AG04449 (cell line): ENCODE data around the gene PDZD2.

Experiments used
- CTCF ChIA-PET: fragments of 350-600 bp; formaldehyde crosslinking; extraction: SDS; loops from one replicate; lab custom pipeline; 2021; ENCODE audit warnings: antibody characterized with exemption; lab: Yijun Ruan, JAX
- POLR2A ChIA-PET: fragments of 400-600, 350-600 bp; formaldehyde crosslinking; extraction: SDS; loops from one replicate; lab custom pipeline; 2020; ENCODE audit warnings: antibody characterized with exemption, inconsistent platforms; lab: Yijun Ruan, JAX
- DNase-seq: peaks from one replicate; pipeline ENCODE4 v3.0.0-alpha.2; 2010; ENCODE audit warnings: low read depth, low spot score
- H3K4me3 ChIP-seq: 2 replicates; pipeline ENCODE4 v1.5.1; 2011; ENCODE audit warnings: low read depth, mild to moderate bottlenecking, control low read depth, low read length
- CTCF ChIP-seq: IDR thresholded peaks from one replicate; pipeline ENCODE4 v1.5.1; 2011; ENCODE audit warnings: mild to moderate bottlenecking, moderate library complexity, low read length, control low read depth, inconsistent platforms; ENCODE audit not compliant: insufficient read depth; ENCODE audit errors: missing control alignments

The PDZD2 gene

GRCh38 chr5:32023816-32024215 is 384.9 kb downstream of the PDZD2 start:
- DNase-seq, result no peak
- CTCF ChIA-PET, result no interaction called here
- no peak for TF ChIP-seq CTCF
- POLR2A ChIA-PET, result no interaction called here
- no peak overlapping the region for H3K4me3 ChIP-seq

- no peak for TF ChIP-seq CTCF
- H3K4me3 ChIP-seq, result no peak overlapping the region
- DNase-seq, result no peak
- CTCF ChIA-PET, result no interaction called here
- POLR2A ChIA-PET, result no interaction called here
Measured at GRCh38 chr5:32024751-32025150, 385.8 kb downstream of the PDZD2 start.

GRCh38 chr5:32027093-32027716 is 388.3 kb downstream of the PDZD2 start:
- DNase-seq, result no peak
- H3K4me3 ChIP-seq, result peak overlapping the region; percentile 20
- CTCF ChIA-PET, result interaction anchor here (1.1 to 1.8 kb wide), 4 partner anchors 11 to 218 kb away, joined by 3 to 8 read pairs (median 5); no protein-coding TSS in a partner anchor
- no peak for TF ChIP-seq CTCF
- POLR2A ChIA-PET, result interaction anchor here (1.2 kb wide), 1 partner anchor 39 kb away, joined by 5 read pairs; no protein-coding TSS in a partner anchor

- peak; percentile 77 for DNase-seq
- POLR2A ChIA-PET, result interaction anchor here (1.2 kb wide), 1 partner anchor 40 kb away, joined by 5 read pairs; no protein-coding TSS in a partner anchor
- no peak for TF ChIP-seq CTCF
- peak overlapping the region; percentile 20 for H3K4me3 ChIP-seq
- CTCF ChIA-PET, result interaction anchor here (1.1 to 1.8 kb wide), 4 partner anchors 11 to 219 kb away, joined by 3 to 8 read pairs (median 5); no protein-coding TSS in a partner anchor
Measured at GRCh38 chr5:32027717-32028458, 389.0 kb downstream of the PDZD2 start.

- ChIA-PET POLR2A (no interaction called here), CTCF (interaction anchor here (1.9 kb wide), 1 partner anchor 48 kb away, joined by 9 read pairs; no protein-coding TSS in a partner anchor)
- H3K4me3 ChIP-seq, result no peak overlapping the region
- DNase-seq, result no peak
- no peak for TF ChIP-seq CTCF
Measured at GRCh38 chr5:32029261-32029660, 390.3 kb downstream of the PDZD2 start.

GRCh38 chr5:32029781-32030180 is 390.9 kb downstream of the PDZD2 start:
- POLR2A ChIA-PET, result no interaction called here
- H3K4me3 ChIP-seq, result no peak overlapping the region
- DNase-seq, result no peak
- CTCF ChIA-PET, result interaction anchor here (1.9 kb wide), 1 partner anchor 47 kb away, joined by 9 read pairs; no protein-coding TSS in a partner anchor
- TF ChIP-seq CTCF, result no peak
